Lower lobe of right lung (tissue), 2 donors: Measurements from ENCODE around the gene SEMA3G. TPM values are rescaled to one million over a fixed set of nuclear protein-coding genes. Genes with fewer than 3 reads are reported as not detected.

ENCODE experiments used
- ATAC-seq, 2 donors: fragments of 200-7000 bp; cut with Tn5 transposase; one replicate each; pipeline ENCODE4 v1.9.1; 2020 to 2022; ENCODE audit warnings: mild to moderate bottlenecking in 2 of 2, moderate library complexity in 2 of 2
- DNase-seq: peaks from one replicate; pipeline ENCODE4 v3.0.0-alpha.2; 2020
- H3K27ac ChIP-seq: fragments of 200-600 bp; one replicate; pipeline ENCODE4 v1.8.0; 2022
- H3K27me3 ChIP-seq: fragments of 200-600 bp; one replicate; pipeline ENCODE4 v1.8.0; 2022; ENCODE audit warnings: low read depth
- H3K36me3 ChIP-seq: fragments of 200-600 bp; one replicate; pipeline ENCODE4 v1.8.0; 2022; ENCODE audit warnings: mild to moderate bottlenecking
- H3K4me1 ChIP-seq: fragments of 200-600 bp; one replicate; pipeline ENCODE4 v1.8.0; 2022
- H3K4me3 ChIP-seq: fragments of 200-600 bp; one replicate; pipeline ENCODE4 v1.8.0; 2022; ENCODE audit warnings: mild to moderate bottlenecking
- H3K9me3 ChIP-seq: fragments of 200-600 bp; one replicate; pipeline ENCODE4 v1.8.0; 2022
- intact Hi-C: fragments of 100-400 bp; cut with DNase I; formaldehyde crosslinking; loops from one replicate; pipeline ENCODE4 v1.11.0; 2022
- long read RNA-seq: library from polyadenylated mRNA; unstranded; transcript quantifications from one replicate; pipeline ENCODE4 v2.0.0, GENCODE V29; 2021
- total RNA-seq: library from RNA; stranded (reverse); fragmentation: NEBNext Ultra II Directional; extraction: Animal tissue kit (Norgen Biotek cat#: 25700); gene quantifications from one replicate; pipeline ENCODE4 v1.2.1, GENCODE V29; 2021
- TF ChIP-seq, protein P1 (sequence below): fragments of 200-600 bp; IDR thresholded peaks from one replicate; pipeline ENCODE4 v1.8.0; 2022; ENCODE audit warnings: antibody characterized with exemption, mild to moderate bottlenecking
- donor health status: DM: no; HTN: yes; CAD: no; lungs with severe emphysema.

SEMA3G gene
- total RNA-seq: 23.6 TPM
- long read RNA-seq, full-length matches to known transcripts: 1 of 97 reads
- long read RNA-seq, partial matches to known transcripts: 77 of 97 reads
- long read RNA-seq, other reads (novel, unspliced or antisense): 19 of 97 reads

DNA sequence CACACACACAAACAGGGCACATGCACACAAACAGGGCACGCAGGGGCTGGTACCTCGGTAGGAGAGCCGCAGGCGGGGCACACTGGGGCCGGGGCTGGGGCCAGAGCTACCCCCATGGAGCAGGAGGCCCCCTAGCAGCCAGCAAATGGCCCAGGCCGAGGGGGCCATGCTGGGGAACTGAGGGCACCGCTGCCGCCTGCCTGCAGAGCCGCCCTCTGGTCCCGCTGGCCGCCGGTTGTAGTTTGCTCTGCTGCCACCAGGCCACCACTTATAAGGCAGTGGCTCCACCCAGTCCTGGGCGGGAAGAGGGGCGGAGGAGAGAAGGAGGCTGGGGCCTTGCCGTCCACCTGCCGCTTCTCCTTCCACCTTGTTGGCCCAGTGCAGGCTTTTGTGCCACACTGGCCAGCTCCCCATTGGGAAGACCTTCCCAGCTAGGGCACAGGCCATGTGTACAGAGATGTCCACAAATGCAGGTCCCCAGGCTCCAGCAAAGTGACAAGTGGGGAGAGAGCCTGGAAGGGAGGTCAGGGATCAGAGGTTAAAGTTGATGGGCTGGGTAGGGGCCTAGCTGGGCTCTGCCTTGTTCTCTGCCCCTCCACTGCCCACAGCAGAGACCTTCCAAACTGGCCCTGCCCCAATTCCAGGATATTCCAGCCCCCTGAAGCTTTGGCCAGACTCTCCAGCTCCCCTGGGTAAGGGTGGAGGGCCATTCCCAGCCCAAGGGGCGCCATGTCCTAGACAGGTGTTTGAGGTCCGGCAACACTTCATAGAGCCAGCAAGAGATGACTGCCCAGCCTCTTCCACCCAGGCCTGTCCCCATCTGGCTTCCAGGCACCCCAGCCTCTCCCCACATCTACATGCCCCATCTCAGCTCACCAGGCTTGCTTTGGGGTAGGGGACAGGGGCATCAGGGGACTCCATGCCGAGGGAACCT is at the start of gene SEMA3G:
Gene SEMA3G (minus strand): TSS at position 244 of the 934 bp plus-strand sequence. CDS start 76 bp downstream, at position 168.
- TF ChIP-seq, protein P1, sequence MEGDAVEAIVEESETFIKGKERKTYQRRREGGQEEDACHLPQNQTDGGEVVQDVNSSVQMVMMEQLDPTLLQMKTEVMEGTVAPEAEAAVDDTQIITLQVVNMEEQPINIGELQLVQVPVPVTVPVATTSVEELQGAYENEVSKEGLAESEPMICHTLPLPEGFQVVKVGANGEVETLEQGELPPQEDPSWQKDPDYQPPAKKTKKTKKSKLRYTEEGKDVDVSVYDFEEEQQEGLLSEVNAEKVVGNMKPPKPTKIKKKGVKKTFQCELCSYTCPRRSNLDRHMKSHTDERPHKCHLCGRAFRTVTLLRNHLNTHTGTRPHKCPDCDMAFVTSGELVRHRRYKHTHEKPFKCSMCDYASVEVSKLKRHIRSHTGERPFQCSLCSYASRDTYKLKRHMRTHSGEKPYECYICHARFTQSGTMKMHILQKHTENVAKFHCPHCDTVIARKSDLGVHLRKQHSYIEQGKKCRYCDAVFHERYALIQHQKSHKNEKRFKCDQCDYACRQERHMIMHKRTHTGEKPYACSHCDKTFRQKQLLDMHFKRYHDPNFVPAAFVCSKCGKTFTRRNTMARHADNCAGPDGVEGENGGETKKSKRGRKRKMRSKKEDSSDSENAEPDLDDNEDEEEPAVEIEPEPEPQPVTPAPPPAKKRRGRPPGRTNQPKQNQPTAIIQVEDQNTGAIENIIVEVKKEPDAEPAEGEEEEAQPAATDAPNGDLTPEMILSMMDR: peak; percentile 84
- DNase-seq (peak; percentile 91), ATAC-seq (peak; percentile 87 to 88)
- H3K27ac ChIP-seq: no peak within 1 kb of the TSS
- no peaks in the 10 kb centered on the region for H3K9me3 ChIP-seq
- H3K4me3 ChIP-seq: peak within 1 kb of the TSS; percentile 48
- H3K36me3 ChIP-seq: peaks cover 7% of the 10 kb centered on the region
- H3K27me3 ChIP-seq: no peaks in the 10 kb centered on the region
- intact Hi-C loops: no loop called here
- peaks cover 24% of the 10 kb centered on the region for H3K4me1 ChIP-seq

DNA sequence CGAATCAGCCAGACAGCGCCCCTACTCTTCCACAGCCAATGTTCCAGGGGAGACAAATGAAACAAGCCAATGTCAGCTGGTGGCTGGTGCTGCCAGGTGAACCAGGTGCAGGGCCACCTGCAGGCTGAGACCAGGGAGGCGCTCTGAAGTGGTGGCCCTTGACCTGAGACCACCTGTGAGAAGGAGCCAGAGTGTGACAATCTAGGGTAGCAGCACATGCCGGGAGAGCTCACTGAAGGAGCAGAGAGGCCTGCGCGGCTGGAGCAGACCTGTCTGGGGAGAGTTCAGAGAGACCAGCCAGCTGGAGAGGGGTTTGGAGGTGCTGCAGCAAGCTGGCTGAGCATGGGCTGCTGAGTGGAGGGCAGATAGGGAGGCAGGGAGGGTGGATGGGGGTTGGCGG is 49.5 kb upstream of the SEMA3G start:
- Histone ChIP-seq H3K9me3 (no peaks in the 10 kb centered on the region), H3K27ac (peak overlapping the region; percentile 76), H3K4me3 (no peak overlapping the region), H3K36me3 (peaks cover 39% of the 10 kb centered on the region), H3K27me3 (no peaks in the 10 kb centered on the region), H3K4me1 (peaks cover 90% of the 10 kb centered on the region)
- intact Hi-C loops: no loop called here
- TF ChIP-seq, protein P1: no peak
- DNase-seq (no peak), ATAC-seq (no peak)

DNA sequence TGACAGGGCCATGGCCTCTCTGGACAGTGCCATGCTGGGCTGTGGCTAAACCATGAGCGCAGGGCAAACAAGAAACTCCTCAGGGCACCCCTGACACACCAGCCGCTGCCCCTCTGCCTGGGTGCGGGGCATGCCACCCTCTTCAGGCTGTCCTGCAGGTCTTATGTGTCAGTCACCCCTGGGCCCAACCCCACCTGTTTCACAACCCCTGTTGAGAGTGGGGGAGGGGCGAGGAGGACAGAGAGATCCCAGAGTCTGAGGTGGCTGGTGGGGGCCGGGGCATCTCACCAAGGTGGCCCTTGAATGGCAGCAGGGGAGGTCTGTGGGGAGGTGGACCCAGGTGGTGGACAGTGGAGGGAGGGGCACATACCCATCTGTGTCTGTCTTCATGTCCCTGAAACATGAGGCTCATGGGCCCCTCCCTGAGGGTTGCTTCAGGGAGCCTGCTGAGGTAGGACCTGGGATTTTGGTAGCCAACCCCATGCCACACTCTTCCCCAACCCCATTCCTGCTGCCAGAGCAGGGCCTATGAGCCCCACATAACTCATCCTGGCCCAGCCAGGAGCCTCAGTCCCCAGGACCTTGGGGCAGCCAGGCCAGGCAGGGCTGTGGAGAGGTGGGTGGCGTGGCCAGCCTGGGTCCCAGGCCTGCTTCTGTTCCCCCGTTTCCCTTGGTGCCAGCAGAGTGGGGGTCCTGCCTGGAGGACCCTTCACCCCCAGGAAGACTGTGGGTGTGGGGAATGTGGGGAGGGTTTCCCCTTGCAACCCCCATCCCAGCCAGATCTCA is 48.5 kb upstream of the SEMA3G start:
- Histone ChIP-seq H3K36me3 (peaks cover 49% of the 10 kb centered on the region), H3K4me3 (no peak overlapping the region), H3K27me3 (no peaks in the 10 kb centered on the region), H3K27ac (no peak overlapping the region), H3K9me3 (no peaks in the 10 kb centered on the region), H3K4me1 (peaks cover 80% of the 10 kb centered on the region)
- ATAC-seq (no peak), DNase-seq (no peak)
- TF ChIP-seq, protein P1: no peak
- intact Hi-C loops: no loop called here

DNA sequence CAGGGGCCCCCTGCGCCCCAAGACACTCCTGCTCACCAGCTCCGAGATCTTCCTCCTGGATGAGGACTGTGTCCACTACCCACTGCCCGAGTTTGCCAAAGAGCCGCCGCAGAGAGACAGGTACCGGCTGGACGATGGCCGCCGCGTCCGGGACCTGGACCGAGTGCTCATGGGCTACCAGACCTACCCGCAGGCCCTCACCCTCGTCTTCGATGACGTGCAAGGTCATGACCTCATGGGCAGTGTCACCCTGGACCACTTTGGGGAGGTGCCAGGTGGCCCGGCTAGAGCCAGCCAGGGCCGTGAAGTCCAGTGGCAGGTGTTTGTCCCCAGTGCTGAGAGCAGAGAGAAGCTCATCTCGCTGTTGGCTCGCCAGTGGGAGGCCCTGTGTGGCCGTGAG is 47.2 kb upstream of the SEMA3G start:
- H3K27me3 ChIP-seq: no peaks in the 10 kb centered on the region
- peaks cover 70% of the 10 kb centered on the region for H3K4me1 ChIP-seq
- no peak for ATAC-seq
- H3K9me3 ChIP-seq: no peaks in the 10 kb centered on the region
- no peak for DNase-seq
- TF ChIP-seq, protein P1: no peak
- H3K36me3 ChIP-seq: peaks cover 63% of the 10 kb centered on the region
- H3K4me3 ChIP-seq: no peak overlapping the region
- H3K27ac ChIP-seq: peak overlapping the region; percentile 63
- intact Hi-C loops: no loop called here

DNA sequence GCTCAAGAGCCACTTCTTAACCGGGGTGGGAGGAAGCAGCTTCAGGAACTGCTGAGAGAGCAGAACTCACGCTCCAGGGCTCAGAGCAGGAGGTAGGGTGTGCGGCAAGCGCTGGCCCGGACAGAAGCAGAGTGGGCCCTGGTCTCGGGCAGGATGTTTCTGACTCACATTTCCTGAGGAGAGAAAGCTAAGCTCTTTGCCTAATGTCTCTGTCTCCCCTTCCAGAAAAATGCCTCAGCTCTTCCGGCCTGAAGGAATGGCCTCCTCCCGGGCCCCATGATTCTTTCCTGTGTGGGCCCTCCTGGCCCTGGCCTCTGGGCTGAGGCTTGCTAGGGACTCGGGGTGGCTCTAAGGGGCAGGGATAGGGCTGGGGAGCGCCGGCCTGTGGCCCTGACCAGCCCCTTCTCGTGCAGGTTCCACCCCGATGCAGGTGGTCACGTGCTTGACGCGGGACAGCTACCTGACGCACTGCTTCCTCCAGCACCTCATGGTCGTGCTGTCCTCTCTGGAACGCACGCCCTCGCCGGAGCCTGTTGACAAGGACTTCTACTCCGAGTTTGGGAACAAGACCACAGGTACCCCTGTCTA is 46.1 kb upstream of the SEMA3G start:
- ATAC-seq: peak in 1 of 2 donors; percentile 16
- Histone ChIP-seq H3K36me3 (peaks cover 72% of the 10 kb centered on the region), H3K27ac (peak overlapping the region; percentile 63), H3K9me3 (no peaks in the 10 kb centered on the region), H3K4me1 (peaks cover 62% of the 10 kb centered on the region), H3K27me3 (no peaks in the 10 kb centered on the region), H3K4me3 (no peak overlapping the region)
- no peak for DNase-seq
- intact Hi-C loops: no loop called here
- TF ChIP-seq, protein P1: no peak
